ENCODE results near the gene GEMIN7.
"Not testable (repeated sequence)": the region's sequence is repeated elsewhere in the genome, so short reads cannot be mapped to it uniquely, and the experiment has no call there.

The GEMIN7 gene

GRCh38 chr19:45118591-45119355 is 39.7 kb downstream of the GEMIN7 start:
- H3K27me3 ChIP-seq (ENCODE audit: insufficient read depth, poor library complexity, severe bottlenecking); H3K4me3 ChIP-seq (replicated peaks; ENCODE audit: insufficient read depth, low read length); H3K27ac ChIP-seq (replicated peaks): not testable (repeated sequence)
- DNase-seq (ENCODE audit: low read depth in 1 of 2, low spot score in 1 of 2), result peak in 1 of 2 experiments; percentile 38
- TF ChIP-seq POLR2AphosphoS5 (IDR thresholded peaks at IDR 0.05; ENCODE audit: low read depth), result peak; percentile 75

- no peak for DNase-seq (ENCODE audit: low read depth in 1 of 2, low spot score in 1 of 2)
Observed at GRCh38 chr19:45119582-45119981, 40.5 kb downstream of the GEMIN7 start.

GRCh38 chr19:45121827-45122345 is 42.8 kb downstream of the GEMIN7 start:
- no peaks in the 10 kb centered on the region for H3K27me3 ChIP-seq (ENCODE audit: insufficient read depth, poor library complexity, severe bottlenecking)
- no peak for DNase-seq (ENCODE audit: low read depth in 1 of 2, low spot score in 1 of 2)
- no peak overlapping the region for H3K4me3 ChIP-seq (replicated peaks; ENCODE audit: insufficient read depth, low read length)
- TF ChIP-seq REST (IDR thresholded peaks at IDR 0.05; ENCODE audit: insufficient replicate concordance, low read depth), result no peak
- TF ChIP-seq CTCF (IDR thresholded peaks at IDR 0.05; ENCODE audit: insufficient read depth, low read length), result no peak
- TF ChIP-seq GABPA (IDR thresholded peaks at IDR 0.05; ENCODE audit: low read depth), result no peak
- no peak for TF ChIP-seq SPI1 (IDR thresholded peaks at IDR 0.05; ENCODE audit: borderline replicate concordance, low read depth)
- TF ChIP-seq POLR2AphosphoS5 (IDR thresholded peaks at IDR 0.05; ENCODE audit: low read depth), result no peak
- H3K27ac ChIP-seq (replicated peaks), result no peak overlapping the region

More at GRCh38 chr19:45119582-45119981, 40.5 kb downstream of the GEMIN7 start:
- Histone ChIP-seq H3K4me3 (replicated peaks; ENCODE audit: insufficient read depth, low read length) (no peak overlapping the region), H3K27me3 (ENCODE audit: insufficient read depth, poor library complexity, severe bottlenecking) (no peaks in the 10 kb centered on the region), H3K27ac (replicated peaks) (no peak overlapping the region)
- TF ChIP-seq GABPA (IDR thresholded peaks at IDR 0.05; ENCODE audit: low read depth) (no peak), SPI1 (IDR thresholded peaks at IDR 0.05; ENCODE audit: borderline replicate concordance, low read depth) (no peak), POLR2AphosphoS5 (IDR thresholded peaks at IDR 0.05; ENCODE audit: low read depth) (no peak), CTCF (IDR thresholded peaks at IDR 0.05; ENCODE audit: insufficient read depth, low read length) (no peak), REST (IDR thresholded peaks at IDR 0.05; ENCODE audit: insufficient replicate concordance, low read depth) (no peak)

GRCh38 chr19:45122832-45123231 is 43.8 kb downstream of the GEMIN7 start:
- Histone ChIP-seq H3K27ac (replicated peaks) (no peak overlapping the region), H3K4me3 (replicated peaks; ENCODE audit: insufficient read depth, low read length) (no peak overlapping the region), H3K27me3 (ENCODE audit: insufficient read depth, poor library complexity, severe bottlenecking) (no peaks in the 10 kb centered on the region)
- no peak for TF ChIP-seq POLR2AphosphoS5 (IDR thresholded peaks at IDR 0.05; ENCODE audit: low read depth)
- TF ChIP-seq REST (IDR thresholded peaks at IDR 0.05; ENCODE audit: insufficient replicate concordance, low read depth), result no peak
- TF ChIP-seq SPI1 (IDR thresholded peaks at IDR 0.05; ENCODE audit: borderline replicate concordance, low read depth), result no peak
- TF ChIP-seq CTCF (IDR thresholded peaks at IDR 0.05; ENCODE audit: insufficient read depth, low read length), result no peak
- TF ChIP-seq GABPA (IDR thresholded peaks at IDR 0.05; ENCODE audit: low read depth), result no peak
- DNase-seq (ENCODE audit: low read depth in 1 of 2, low spot score in 1 of 2), result no peak
